Upper lobe of right lung (tissue), 1 donor: ENCODE data around the gene RAD51B. TPM values are rescaled to one million over a fixed set of nuclear protein-coding genes. Genes with fewer than 3 reads are reported as not detected.
A peak's percentile ranks its signal among the peaks of the same experiment; 100 is the strongest.
"Not testable (repeated sequence)": the region's sequence is repeated elsewhere in the genome, so short reads cannot be mapped to it uniquely, and the experiment has no call there.

Source experiments
- ATAC-seq: fragments of 200-7000 bp; cut with Tn5 transposase; one replicate; pipeline ENCODE4 v1.9.1; 2020; ENCODE audit warnings: mild to moderate bottlenecking, moderate library complexity
- DNase-seq: peaks from one replicate; pipeline ENCODE4 v3.0.0-alpha.2; 2020
- H3K27ac ChIP-seq: fragments of 200-600 bp; one replicate; pipeline ENCODE4 v1.8.0; 2022
- H3K27me3 ChIP-seq: fragments of 200-600 bp; one replicate; pipeline ENCODE4 v1.8.0; 2022; ENCODE audit warnings: mild to moderate bottlenecking
- H3K36me3 ChIP-seq: fragments of 200-600 bp; one replicate; pipeline ENCODE4 v1.8.0; 2022
- H3K4me1 ChIP-seq: fragments of 200-600 bp; one replicate; pipeline ENCODE4 v1.8.0; 2022
- H3K4me3 ChIP-seq: fragments of 200-600 bp; one replicate; pipeline ENCODE4 v1.8.0; 2022; ENCODE audit warnings: mild to moderate bottlenecking
- H3K9me3 ChIP-seq: fragments of 200-600 bp; one replicate; pipeline ENCODE4 v1.8.0; 2022
- CTCF ChIP-seq: fragments of 200-600 bp; IDR thresholded peaks from one replicate; pipeline ENCODE4 v1.8.0; 2022; ENCODE audit warnings: antibody characterized with exemption
- intact Hi-C: fragments of 100-400 bp; cut with DNase I; formaldehyde crosslinking; loops from one replicate; pipeline ENCODE4 v1.11.0; 2022
- total RNA-seq: library from RNA; stranded (reverse); fragmentation: NEBNext Ultra II Directional; extraction: Animal tissue kit (Norgen Biotek cat#: 25700); gene quantifications from one replicate; pipeline ENCODE4 v1.2.1, GENCODE V29; 2021
- donor health status: DM: no; HTN: yes; CAD: no; lungs with severe emphysema.

RAD51B gene
- total RNA-seq, 1 donor from 2014 or later: 11.5 TPM

DNA sequence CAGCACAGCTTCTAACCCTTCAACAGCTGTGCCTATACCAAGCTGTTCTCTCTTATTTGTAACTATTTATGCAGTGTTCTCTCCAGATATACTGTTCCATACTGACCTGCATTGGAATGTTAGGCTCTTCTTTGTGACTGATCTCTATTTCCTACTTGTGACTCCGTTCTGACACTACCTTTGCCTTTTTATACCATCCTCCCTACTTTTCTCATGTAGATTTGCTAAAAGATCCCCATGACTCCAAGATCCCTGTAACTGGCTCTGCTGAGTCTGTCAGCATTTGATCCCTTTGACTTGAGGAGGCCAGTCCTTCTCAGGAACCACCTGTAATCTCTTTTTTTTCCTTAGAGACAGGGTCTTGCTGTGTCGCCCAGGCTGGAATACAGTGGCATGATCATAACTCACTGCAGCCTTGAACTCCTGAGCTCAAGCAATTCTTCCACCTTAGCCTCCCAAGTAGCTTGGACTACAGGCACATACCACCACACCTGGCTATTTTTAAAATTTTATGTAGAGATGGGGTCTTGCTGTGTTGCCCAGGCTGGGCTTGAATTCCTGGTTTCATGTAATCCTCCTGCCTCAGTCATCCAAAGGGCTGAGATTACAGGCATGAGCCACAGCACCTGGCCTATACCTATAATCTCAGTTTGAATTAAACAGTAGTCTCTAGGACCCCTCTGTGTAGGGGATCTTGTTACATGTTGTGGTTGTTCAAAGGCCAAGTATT lies 605.0 kb downstream of the RAD51B start:
- TF ChIP-seq CTCF: no peak
- no peak for ATAC-seq
- Histone ChIP-seq H3K9me3 (no peaks in the 10 kb centered on the region), H3K4me3 (no peak overlapping the region), H3K27me3 (no peaks in the 10 kb centered on the region), H3K36me3 (no peaks in the 10 kb centered on the region), H3K27ac (no peak overlapping the region), H3K4me1 (peaks cover 5% of the 10 kb centered on the region)
- DNase-seq: no peak
- intact Hi-C loops: no loop called here

- no peaks in the 10 kb centered on the region for H3K27me3 ChIP-seq
- ATAC-seq (peak; percentile 42), DNase-seq (no peak)
- H3K4me3 ChIP-seq: no peak overlapping the region
- no peaks in the 10 kb centered on the region for H3K9me3 ChIP-seq
- H3K27ac ChIP-seq: no peak overlapping the region
- TF ChIP-seq CTCF: no peak
- intact Hi-C loops: no loop called here
- H3K4me1 ChIP-seq: no peaks in the 10 kb centered on the region
- H3K36me3 ChIP-seq: no peaks in the 10 kb centered on the region
Observed at GRCh38 chr14:68426661-68427549, 607.3 kb downstream of the RAD51B start.

DNA sequence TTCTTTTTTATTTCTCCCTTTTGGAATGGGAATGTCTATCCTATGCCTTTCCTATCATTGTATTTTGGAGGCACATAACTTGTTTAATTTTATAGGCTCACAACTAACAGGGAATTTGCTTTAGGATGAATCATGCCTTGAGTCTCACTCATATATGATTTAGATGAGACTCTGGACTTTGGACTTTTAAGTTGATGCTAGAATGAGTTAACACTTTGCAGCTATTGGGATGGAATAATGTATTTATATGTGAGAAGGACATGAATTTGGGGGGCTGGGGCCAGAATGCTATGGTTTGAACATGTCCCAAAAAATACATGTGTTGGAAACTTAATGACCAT lies 607.9 kb downstream of the RAD51B start:
- no peaks in the 10 kb centered on the region for H3K36me3 ChIP-seq
- H3K9me3 ChIP-seq: no peaks in the 10 kb centered on the region
- no peak overlapping the region for H3K4me3 ChIP-seq
- ATAC-seq (no peak), DNase-seq (no peak)
- no peak for TF ChIP-seq CTCF
- no peak overlapping the region for H3K27ac ChIP-seq
- H3K27me3 ChIP-seq: no peaks in the 10 kb centered on the region
- no peaks in the 10 kb centered on the region for H3K4me1 ChIP-seq
- intact Hi-C loops: no loop called here

DNA sequence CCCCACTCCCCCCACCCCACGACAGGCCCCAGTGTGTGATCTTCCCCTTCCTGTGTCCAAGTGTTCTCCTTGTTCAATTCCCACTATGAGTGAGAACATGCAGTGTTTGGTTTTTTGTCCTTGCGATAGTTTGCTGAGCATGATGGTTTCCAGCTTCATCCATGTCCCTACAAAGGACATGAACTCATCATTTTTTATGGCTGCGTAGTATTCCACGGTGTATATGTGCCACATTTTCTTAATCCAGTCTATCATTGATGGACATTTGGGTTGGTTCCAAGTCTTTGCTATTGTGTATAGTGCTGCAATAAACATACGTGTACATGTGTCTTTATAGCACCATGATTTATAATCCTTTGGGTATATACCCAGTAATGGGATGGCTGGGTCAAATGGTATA lies 609.3 kb downstream of the RAD51B start:
- H3K4me3 ChIP-seq, H3K27me3 ChIP-seq, H3K27ac ChIP-seq, intact Hi-C loops, H3K4me1 ChIP-seq, H3K9me3 ChIP-seq, H3K36me3 ChIP-seq, ATAC-seq, DNase-seq: not testable (repeated sequence)

GRCh38 chr14:68434173-68434572 lies 614.6 kb downstream of the RAD51B start:
- DNase-seq, H3K36me3 ChIP-seq, ATAC-seq, intact Hi-C loops, H3K4me3 ChIP-seq, H3K27me3 ChIP-seq, H3K27ac ChIP-seq, H3K4me1 ChIP-seq, H3K9me3 ChIP-seq: not testable (repeated sequence)

- H3K4me3 ChIP-seq, H3K9me3 ChIP-seq, DNase-seq, H3K4me1 ChIP-seq, ATAC-seq, intact Hi-C loops, H3K36me3 ChIP-seq, H3K27ac ChIP-seq, H3K27me3 ChIP-seq: not testable (repeated sequence)
Observed at GRCh38 chr14:68435631-68436030, 616.1 kb downstream of the RAD51B start.

GRCh38 chr14:68439676-68440075 lies 620.1 kb downstream of the RAD51B start:
- Histone ChIP-seq H3K9me3 (no peaks in the 10 kb centered on the region), H3K27me3 (no peaks in the 10 kb centered on the region), H3K27ac (no peak overlapping the region), H3K36me3 (no peaks in the 10 kb centered on the region), H3K4me1 (peaks cover 3% of the 10 kb centered on the region), H3K4me3 (no peak overlapping the region)
- DNase-seq: no peak
- ATAC-seq: no peak
- no peak for TF ChIP-seq CTCF
- intact Hi-C loops: no loop called here
